Activated naive CD4-positive, alpha-beta T cell treated with Interleukin-2 at 50 U/mL for 16 hours (primary cell): Measurements from ENCODE around the gene KIF18B.

Experiments used
- DNase-seq: peaks from one replicate; pipeline ENCODE4 v3.0.0-alpha.2; 2020

Gene KIF18B

GRCh38 chr17:44915862-44916780 is 31.5 kb downstream of the KIF18B start:
- DNase-seq = no peak

GRCh38 chr17:44915321-44915726 is 32.2 kb downstream of the KIF18B start, which contains the start of gene GFAP:
Gene GFAP (minus strand): TSS chr17:44915500. CDS start chr17:44915486, 14 bp downstream.
- DNase-seq = no peak

- no peak for DNase-seq
These were observed 32.8 kb downstream of the KIF18B start for GRCh38 chr17:44914698-44915271.

- DNase-seq = no peak
These were observed 33.4 kb downstream of the KIF18B start for GRCh38 chr17:44914148-44914547.

- no peak for DNase-seq
These were observed 33.9 kb downstream of the KIF18B start for GRCh38 chr17:44913676-44914075.

GRCh38 chr17:44912763-44913544 is 34.6 kb downstream of the KIF18B start:
- no peak for DNase-seq

GRCh38 chr17:44911133-44912001 is 36.2 kb downstream of the KIF18B start:
- peak; percentile 58 for DNase-seq

- no peak for DNase-seq
These were observed 37.1 kb downstream of the KIF18B start for GRCh38 chr17:44910231-44911106.

GRCh38 chr17:44909681-44910144 is 37.9 kb downstream of the KIF18B start:
- no peak for DNase-seq

GRCh38 chr17:44908761-44909326 is 38.7 kb downstream of the KIF18B start:
- DNase-seq = no peak

GRCh38 chr17:44907729-44908470 is 39.7 kb downstream of the KIF18B start:
- DNase-seq = no peak

- DNase-seq = no peak
These were observed 40.5 kb downstream of the KIF18B start for GRCh38 chr17:44906763-44907728.

GRCh38 chr17:44906010-44906646 is 41.4 kb downstream of the KIF18B start:
- no peak for DNase-seq

- no peak for DNase-seq
These were observed 42.3 kb downstream of the KIF18B start for GRCh38 chr17:44905006-44906000.

- no peak for DNase-seq
These were observed 43.3 kb downstream of the KIF18B start for GRCh38 chr17:44904001-44904984.
